Type B pancreatic cell (in vitro differentiated cells): ENCODE data around the gene NT5DC3. TPM values are rescaled to one million over a fixed set of nuclear protein-coding genes. Genes with fewer than 3 reads are reported as not detected.
"Not testable (repeated sequence)": the region's sequence is repeated elsewhere in the genome, so short reads cannot be mapped to it uniquely, and the experiment has no call there.

Experiments used
- DNase-seq: peaks from one replicate; pipeline ENCODE4 v3.0.0; 2021; ENCODE audit warnings: mixed read lengths; ENCODE audit not compliant: unreplicated experiment; ENCODE audit errors: extremely low spot score
- H3K27ac Mint-ChIP-seq: 2 replicates; pipeline ENCODE4 v1.8.0; 2021; ENCODE audit warnings: mild to moderate bottlenecking, mixed read lengths
- H3K27me3 Mint-ChIP-seq: 2 replicates; pipeline ENCODE4 v1.8.0; 2021; ENCODE audit warnings: mixed read lengths
- H3K36me3 Mint-ChIP-seq: 2 replicates; pipeline ENCODE4 v1.8.0; 2021; ENCODE audit warnings: mixed read lengths
- H3K4me1 Mint-ChIP-seq: one replicate; pipeline ENCODE4 v1.8.0; 2021; ENCODE audit warnings: mixed read lengths; ENCODE audit not compliant: unreplicated experiment
- H3K4me3 Mint-ChIP-seq: 2 replicates; pipeline ENCODE4 v1.8.0; 2021; ENCODE audit warnings: mild to moderate bottlenecking, mixed read lengths
- H3K9me3 Mint-ChIP-seq: 2 replicates; pipeline ENCODE4 v1.8.0; 2021; ENCODE audit warnings: mixed read lengths
- CTCF ChIP-seq: fragments of 200-600 bp; sonication (generic); conservative IDR thresholded peaks from 2 replicates; pipeline ENCODE4 v1.5.0; 2021; ENCODE audit warnings: antibody characterized with exemption, mild to moderate bottlenecking
- total RNA-seq: library from RNA; stranded (reverse); gene quantifications from 2 replicates; pipeline ENCODE4 v1.2.1, GENCODE V29; 2021; ENCODE audit warnings: low replicate concordance

The NT5DC3 gene
- total RNA-seq, 1 donor from 2014 or later = 16.3 TPM

DNA sequence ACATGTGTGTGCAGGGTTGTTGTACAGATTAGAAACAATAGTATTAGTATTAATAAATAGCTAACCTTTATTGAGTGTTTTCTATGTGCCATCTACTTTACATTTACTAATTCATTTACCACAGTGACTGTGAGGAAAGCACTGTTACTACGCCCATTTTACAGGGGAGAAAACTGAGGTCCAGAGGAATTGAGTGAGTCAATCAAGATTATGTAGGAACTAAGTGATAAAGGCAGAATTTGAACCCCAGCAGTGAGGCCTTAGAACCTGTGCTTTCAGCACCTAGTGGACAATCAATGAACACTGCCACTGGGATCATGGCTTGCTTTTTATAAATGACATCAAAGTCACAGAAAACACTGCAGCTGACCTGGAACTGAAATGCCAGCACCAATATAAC lies 28.2 kb downstream of the NT5DC3 start:
- H3K9me3 Mint-ChIP-seq = no peaks in the 10 kb centered on the region
- peaks cover 28% of the 10 kb centered on the region for H3K36me3 Mint-ChIP-seq
- DNase-seq = no peak
- no peak overlapping the region for H3K4me3 Mint-ChIP-seq
- H3K4me1 Mint-ChIP-seq = peaks cover 17% of the 10 kb centered on the region
- no peaks in the 10 kb centered on the region for H3K27me3 Mint-ChIP-seq
- no peak overlapping the region for H3K27ac Mint-ChIP-seq
- peak; percentile 48 for TF ChIP-seq CTCF

DNA sequence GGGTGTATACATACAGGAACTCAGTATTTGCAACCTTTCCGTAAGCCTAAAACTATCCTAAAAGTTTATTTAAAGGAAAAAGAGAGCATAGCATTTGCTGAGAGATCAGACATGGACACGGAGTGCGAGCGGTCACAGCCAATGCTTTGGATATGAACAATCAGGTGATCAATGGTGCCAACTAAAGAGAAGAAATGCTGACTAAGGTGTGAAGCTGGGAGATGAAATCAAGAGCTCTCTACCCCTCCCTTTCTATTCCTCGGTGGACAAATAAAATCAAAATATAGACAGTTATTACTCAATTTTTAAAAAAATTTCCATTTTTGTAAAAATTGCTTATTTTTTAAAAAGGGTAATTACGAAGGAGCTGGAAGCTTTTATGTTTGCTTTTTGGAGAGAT lies 29.2 kb downstream of the NT5DC3 start:
- Mint-ChIP-seq H3K27me3 (no peaks in the 10 kb centered on the region), H3K9me3 (no peaks in the 10 kb centered on the region), H3K36me3 (peaks cover 34% of the 10 kb centered on the region), H3K27ac (no peak overlapping the region), H3K4me3 (no peak overlapping the region), H3K4me1 (peaks cover 22% of the 10 kb centered on the region)
- DNase-seq = no peak
- no peak for TF ChIP-seq CTCF

DNA sequence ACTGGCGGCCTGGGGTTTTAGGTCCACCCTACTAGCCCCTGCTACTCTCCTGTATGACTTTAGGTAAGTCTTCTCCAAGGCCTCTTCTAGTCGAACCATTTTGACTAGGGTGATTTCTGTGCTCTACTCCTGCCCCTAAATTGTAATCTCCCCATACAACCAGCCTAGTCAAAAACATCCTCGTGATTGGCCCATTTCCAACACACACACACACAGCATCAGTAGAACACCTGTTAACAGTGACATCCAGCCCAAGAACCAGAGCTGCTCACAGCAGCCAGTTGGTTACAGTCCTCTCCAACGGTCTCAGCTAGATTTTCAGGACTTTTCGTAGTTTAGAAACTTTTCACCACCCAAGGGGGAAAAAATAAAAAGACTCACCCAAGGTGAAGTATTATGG lies 30.9 kb downstream of the NT5DC3 start:
- peaks cover 30% of the 10 kb centered on the region for H3K4me1 Mint-ChIP-seq
- peaks cover 41% of the 10 kb centered on the region for H3K36me3 Mint-ChIP-seq
- no peaks in the 10 kb centered on the region for H3K9me3 Mint-ChIP-seq
- no peaks in the 10 kb centered on the region for H3K27me3 Mint-ChIP-seq
- H3K27ac Mint-ChIP-seq = no peak overlapping the region
- no peak for DNase-seq
- no peak for TF ChIP-seq CTCF
- no peak overlapping the region for H3K4me3 Mint-ChIP-seq

DNA sequence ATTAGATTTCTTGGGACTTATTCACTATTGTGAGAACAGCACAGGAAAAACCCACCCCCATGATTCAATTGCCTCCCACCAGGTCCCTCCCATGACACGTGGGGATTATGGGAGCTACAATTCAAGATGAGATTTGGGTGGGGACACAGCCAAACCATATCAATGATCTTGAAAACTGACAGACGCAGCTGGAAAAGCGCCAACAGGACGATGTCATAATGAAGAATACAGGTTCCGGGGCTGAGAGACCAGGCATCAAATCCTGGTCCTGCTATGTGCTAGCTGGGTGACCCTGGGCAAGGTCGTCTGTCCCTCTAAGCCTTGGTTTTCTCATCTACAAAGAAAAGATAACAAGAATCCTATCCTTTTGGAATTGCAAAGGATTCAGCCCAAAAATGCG lies 31.4 kb downstream of the NT5DC3 start:
- not testable (repeated sequence) for H3K27ac Mint-ChIP-seq, DNase-seq, H3K9me3 Mint-ChIP-seq, H3K27me3 Mint-ChIP-seq, H3K4me3 Mint-ChIP-seq
- H3K36me3 Mint-ChIP-seq = peaks cover 38% of the 10 kb centered on the region
- peaks cover 30% of the 10 kb centered on the region for H3K4me1 Mint-ChIP-seq

GRCh38 chr12:103809154-103809553 lies 31.9 kb downstream of the NT5DC3 start:
- no peak for TF ChIP-seq CTCF
- peaks cover 34% of the 10 kb centered on the region for H3K36me3 Mint-ChIP-seq

DNA sequence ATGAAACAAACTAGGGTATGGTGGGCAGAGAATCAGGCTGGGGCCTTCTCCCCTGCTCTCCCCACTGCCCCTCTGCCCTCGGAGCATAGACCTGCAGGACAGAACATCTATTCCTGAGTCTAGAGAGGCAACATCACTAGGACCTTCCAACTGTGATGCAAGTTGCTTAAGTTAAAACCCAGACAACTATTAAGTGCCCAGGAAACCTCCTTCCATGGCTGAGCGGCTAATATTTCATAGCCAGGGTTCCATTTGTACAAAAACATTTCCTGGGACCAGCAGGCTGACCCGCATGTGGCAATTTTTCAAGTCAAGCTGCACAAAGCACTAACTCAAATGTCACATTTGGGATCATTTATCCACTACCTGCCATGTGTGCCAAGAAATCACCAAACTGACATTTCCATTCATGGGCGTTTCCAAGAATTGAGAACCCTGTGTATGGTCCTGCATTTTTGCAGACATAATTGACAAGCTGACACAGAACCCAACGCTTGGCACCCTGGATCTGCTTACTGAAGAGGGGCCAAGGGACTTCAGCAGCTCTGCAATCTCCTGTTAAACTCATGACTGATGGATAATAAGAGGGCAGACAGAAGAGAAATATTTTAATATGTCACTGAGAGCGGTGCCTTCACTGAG lies 32.7 kb downstream of the NT5DC3 start:
- H3K4me1 Mint-ChIP-seq = peaks cover 21% of the 10 kb centered on the region
- peaks cover 27% of the 10 kb centered on the region for H3K36me3 Mint-ChIP-seq
- TF ChIP-seq CTCF = no peak
- no peaks in the 10 kb centered on the region for H3K9me3 Mint-ChIP-seq
- no peak overlapping the region for H3K27ac Mint-ChIP-seq
- no peaks in the 10 kb centered on the region for H3K27me3 Mint-ChIP-seq
- no peak for DNase-seq
- H3K4me3 Mint-ChIP-seq = no peak overlapping the region

More at GRCh38 chr12:103809154-103809553, 31.9 kb downstream of the NT5DC3 start:
- no peak overlapping the region for H3K27ac Mint-ChIP-seq
- H3K4me3 Mint-ChIP-seq = no peak overlapping the region
- no peaks in the 10 kb centered on the region for H3K9me3 Mint-ChIP-seq
- H3K4me1 Mint-ChIP-seq = peaks cover 25% of the 10 kb centered on the region
- no peak for DNase-seq
- no peaks in the 10 kb centered on the region for H3K27me3 Mint-ChIP-seq
